ENCODE results near the gene DIP2B. TPM values are rescaled to one million over a fixed set of nuclear protein-coding genes. Genes with fewer than 3 reads are reported as not detected.

DIP2B gene
- total RNA-seq, 6 experiments from 2014 or later = 11.1 to 24.0 (median 14.8) TPM

- intact Hi-C loops (cut with DNase I) = no loop called here
- TF ChIP-seq POLR2A (IDR thresholded peaks at IDR 0.05) = no peak
- TF ChIP-seq CTCF (IDR thresholded peaks at IDR 0.05) = no peak
- 93% methylated on average over 5 of the region's 5 CpGs for WGBS (ENCODE audit: insufficient coverage, low coverage, low lambda C conversion rate, missing lambda C conversion rate)
- H3K4me3 ChIP-seq = no peak overlapping the region
- ATAC-seq = no peak
- peaks cover 0 to 5% (median 0%) of the 10 kb centered on the region in 4 donors for H3K36me3 ChIP-seq
- no peaks in the 10 kb centered on the region for H3K4me1 ChIP-seq
- H3K27ac ChIP-seq = no peak overlapping the region
- H3K27me3 ChIP-seq = no peaks in the 10 kb centered on the region
- peak in 1 of 3 donors; percentile 17 for DNase-seq
- peaks cover 0 to 3% (median 0%) of the 10 kb centered on the region in 4 donors for H3K9me3 ChIP-seq
Observed at GRCh38 chr12:50753232-50753769, 248.5 kb downstream of the DIP2B start.

GRCh38 chr12:50763639-50764285 lies 259.0 kb downstream of the DIP2B start, which contains the start of gene ATF1:
Gene ATF1, plus strand, starts transcription at chr12:50764101. Its CDS starts 16,045 bp downstream, at chr12:50780146.
- Histone ChIP-seq H3K4me1 (peaks cover 0 to 16% (median 7%) of the 10 kb centered on the region in 4 donors), H3K4me3 (peak within 1 kb of the TSS; percentile 88 to 98 (median 94)), H3K27me3 (no peaks in the 10 kb centered on the region), H3K9me3 (no peaks in the 10 kb centered on the region), H3K36me3 (no peaks in the 10 kb centered on the region), H3K27ac (peak within 1 kb of the TSS; percentile 89 to 96 (median 92))
- ATAC-seq (peak; percentile 84 to 92 (median 88)), DNase-seq (peak; percentile 89 to 92 (median 92))
- intact Hi-C loops (cut with DNase I) = no loop called here
- no peak for TF ChIP-seq CTCF (IDR thresholded peaks at IDR 0.05)
- peak; percentile 64 for TF ChIP-seq POLR2A (IDR thresholded peaks at IDR 0.05)
- WGBS (ENCODE audit: insufficient coverage, low coverage, low lambda C conversion rate, missing lambda C conversion rate) = 0% methylated on average over 18 of the region's 51 CpGs

- intact Hi-C loops (cut with DNase I) = no loop called here
- H3K27me3 ChIP-seq = no peaks in the 10 kb centered on the region
- H3K4me1 ChIP-seq = peaks cover 0 to 21% (median 7%) of the 10 kb centered on the region in 4 donors
- TF ChIP-seq CTCF (IDR thresholded peaks at IDR 0.05) (no peak), POLR2A (IDR thresholded peaks at IDR 0.05) (no peak)
- peak overlapping the region; percentile 89 to 96 (median 92) for H3K27ac ChIP-seq
- no peaks in the 10 kb centered on the region for H3K36me3 ChIP-seq
- WGBS (ENCODE audit: insufficient coverage, low coverage, low lambda C conversion rate, missing lambda C conversion rate) = under 1% methylated on average over 33 of the region's 91 CpGs
- H3K4me3 ChIP-seq = peak overlapping the region; percentile 88 to 98 (median 94)
- DNase-seq (peak; percentile 61 to 84 (median 80)), ATAC-seq (peak; percentile 56 to 77 (median 64))
- H3K9me3 ChIP-seq = no peaks in the 10 kb centered on the region
Observed at GRCh38 chr12:50764286-50765094, 259.7 kb downstream of the DIP2B start.

GRCh38 chr12:50765095-50765911 lies 260.5 kb downstream of the DIP2B start:
- H3K27ac ChIP-seq = peak overlapping the region; percentile 89 to 96 (median 92)
- ATAC-seq = peak; percentile 42 to 57 (median 48)

More at GRCh38 chr12:50765095-50765911, 260.5 kb downstream of the DIP2B start:
- Histone ChIP-seq H3K9me3 (no peaks in the 10 kb centered on the region), H3K4me1 (peaks cover 0 to 21% (median 7%) of the 10 kb centered on the region in 4 donors), H3K27me3 (no peaks in the 10 kb centered on the region), H3K4me3 (peak overlapping the region; percentile 88 to 98 (median 94)), H3K36me3 (no peaks in the 10 kb centered on the region)
- under 1% methylated on average over 12 of the region's 13 CpGs for WGBS (ENCODE audit: insufficient coverage, low coverage, low lambda C conversion rate, missing lambda C conversion rate)
- intact Hi-C loops (cut with DNase I) = no loop called here
- TF ChIP-seq CTCF (IDR thresholded peaks at IDR 0.05) (peak; percentile 65 to 78 (median 71)), POLR2A (IDR thresholded peaks at IDR 0.05) (no peak)
- peak in 1 of 3 donors; percentile 22 for DNase-seq
